Fibroblast of lung (primary cell): Measurements from ENCODE around the gene UNKL. TPM values are rescaled to one million over a fixed set of nuclear protein-coding genes. Genes with fewer than 3 reads are reported as not detected.

ENCODE experiments used
- DNase-seq, 2 donors: peaks; one replicate each; pipeline versions ENCODE4 v3.0.0 to v3.0.0-alpha.2; 2010; ENCODE audit warnings: low read depth in 2 of 2
- H2AFZ ChIP-seq: 2 replicates; pipeline ENCODE4 v1.5.1; 2012; ENCODE audit warnings: low read length, control low read depth, inconsistent platforms
- H3K27ac ChIP-seq: 2 replicates; pipeline ENCODE4 v1.5.1; 2011; ENCODE audit warnings: low read length, control low read depth; ENCODE audit not compliant: insufficient read depth
- H3K27me3 ChIP-seq: 2 replicates; pipeline ENCODE4 v1.5.1; 2011; ENCODE audit warnings: mild to moderate bottlenecking, low read length; ENCODE audit not compliant: control insufficient read depth, insufficient read depth
- H3K36me3 ChIP-seq: 2 replicates; pipeline ENCODE4 v1.5.1; 2011; ENCODE audit warnings: low read length; ENCODE audit not compliant: control insufficient read depth, insufficient read depth
- H3K4me1 ChIP-seq: 2 replicates; pipeline ENCODE4 v1.5.1; 2011; ENCODE audit warnings: low read length; ENCODE audit not compliant: control insufficient read depth, insufficient read depth; ENCODE audit errors: extremely low read depth
- H3K4me2 ChIP-seq: 2 replicates; pipeline ENCODE4 v1.5.1; 2011; ENCODE audit warnings: low read length, control low read depth; ENCODE audit not compliant: insufficient read depth; ENCODE audit errors: extremely low read depth
- H3K4me3 ChIP-seq, 4 experiments: fragments of 200-600 bp in 1 of 4; sonication (generic) in 1 of 4; replicated peaks in 1 of 4; 2 replicates each; pipeline ENCODE4 v1.5.1; 2011 to 2016; ENCODE audit warnings: low read length in 4 of 4, low read depth in 3 of 4, mild to moderate bottlenecking in 3 of 4, control low read depth in 2 of 4, inconsistent platforms in 1 of 4, mixed read lengths in 1 of 4; ENCODE audit not compliant: insufficient read depth in 1 of 4; ENCODE audit errors: control extremely low read depth in 1 of 4
- H3K79me2 ChIP-seq: 2 replicates; pipeline ENCODE4 v1.5.1; 2012; ENCODE audit warnings: mild to moderate bottlenecking, low read length, inconsistent platforms; ENCODE audit not compliant: control insufficient read depth, insufficient read depth
- H3K9ac ChIP-seq: 2 replicates; pipeline ENCODE4 v1.5.1; 2011; ENCODE audit warnings: mild to moderate bottlenecking, low read length, control low read depth; ENCODE audit not compliant: insufficient read depth
- H3K9me3 ChIP-seq: 2 replicates; pipeline ENCODE4 v1.5.1; 2012; ENCODE audit warnings: low read depth, low read length; ENCODE audit not compliant: control insufficient read depth, insufficient read depth
- H4K20me1 ChIP-seq: 2 replicates; pipeline ENCODE4 v1.5.1; 2011; ENCODE audit warnings: low read length; ENCODE audit not compliant: control insufficient read depth, insufficient read depth; ENCODE audit errors: extremely low read depth
- EZH2 ChIP-seq: IDR thresholded peaks from 2 replicates; pipeline ENCODE4 v1.5.1; 2012; ENCODE audit warnings: low read length, control low read depth, mild to moderate bottlenecking; ENCODE audit errors: missing control alignments
- polyA plus RNA-seq, 2 donors: library from polyadenylated mRNA; depleted of rRNA in 1 of 2; stranded (reverse) in 1 of 2; unstranded in 1 of 2; fragments of >200 nt; gene quantifications; 2 replicates each; pipeline ENCODE4 v1.2.1, GENCODE V29; 2011 to 2012; ENCODE audit warnings: missing spikeins in 1 of 2
- total RNA-seq: library from RNA; depleted of rRNA; stranded (reverse); fragments of >200 nt; gene quantifications from 2 replicates; pipeline ENCODE4 v1.2.1, GENCODE V29; 2014
- TF ChIP-seq, protein P1 (sequence below), 2 donors: IDR thresholded peaks in 1 of 2; conservative IDR thresholded peaks in 1 of 2; 1 replicate in 1 of 2; 2 replicates in 1 of 2; pipeline ENCODE4 v1.5.1; 2011 to 2012; ENCODE audit warnings: low read length in 2 of 2, control low read depth in 1 of 2, inconsistent platforms in 1 of 2, low read depth in 1 of 2, mild to moderate bottlenecking in 1 of 2

UNKL gene
- total and polyA plus RNA-seq, 2 donors (not counting 1 experiment from before 2014, with no cell fraction given): 4.3 to 6.3 TPM

DNA sequence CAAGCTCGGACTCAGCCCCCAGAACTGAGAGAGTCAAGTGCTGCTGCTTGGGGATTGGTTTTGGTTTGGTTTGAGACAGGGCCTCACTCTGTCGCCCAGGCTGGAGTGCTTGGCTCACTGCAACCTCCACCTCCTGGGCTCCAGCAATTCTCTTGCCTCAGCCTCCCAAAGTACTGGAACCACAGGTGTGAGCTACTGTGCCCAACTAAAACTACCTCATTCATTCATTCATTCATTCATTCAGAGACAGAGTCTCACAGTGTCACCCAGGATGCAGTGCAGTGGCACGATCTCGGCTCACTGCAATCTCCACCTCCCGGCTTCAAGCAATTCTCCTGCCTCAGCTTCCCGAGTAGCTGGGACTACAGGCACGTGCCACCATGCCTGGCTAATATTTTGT, 24.7 kb downstream of the UNKL start:
- Histone ChIP-seq H4K20me1 (no peaks in the 10 kb centered on the region), H3K27ac (no peak overlapping the region), H3K9ac (no peak overlapping the region), H3K9me3 (no peaks in the 10 kb centered on the region), H3K4me1 (no peaks in the 10 kb centered on the region), H3K27me3 (no peaks in the 10 kb centered on the region), H3K36me3 (no peaks in the 10 kb centered on the region), H3K4me2 (no peak overlapping the region), H3K79me2 (no peaks in the 10 kb centered on the region), H2AFZ (no peak overlapping the region), H3K4me3 (no peak overlapping the region)
- no peak for DNase-seq
- no peak for TF ChIP-seq EZH2
- TF ChIP-seq, protein P1, sequence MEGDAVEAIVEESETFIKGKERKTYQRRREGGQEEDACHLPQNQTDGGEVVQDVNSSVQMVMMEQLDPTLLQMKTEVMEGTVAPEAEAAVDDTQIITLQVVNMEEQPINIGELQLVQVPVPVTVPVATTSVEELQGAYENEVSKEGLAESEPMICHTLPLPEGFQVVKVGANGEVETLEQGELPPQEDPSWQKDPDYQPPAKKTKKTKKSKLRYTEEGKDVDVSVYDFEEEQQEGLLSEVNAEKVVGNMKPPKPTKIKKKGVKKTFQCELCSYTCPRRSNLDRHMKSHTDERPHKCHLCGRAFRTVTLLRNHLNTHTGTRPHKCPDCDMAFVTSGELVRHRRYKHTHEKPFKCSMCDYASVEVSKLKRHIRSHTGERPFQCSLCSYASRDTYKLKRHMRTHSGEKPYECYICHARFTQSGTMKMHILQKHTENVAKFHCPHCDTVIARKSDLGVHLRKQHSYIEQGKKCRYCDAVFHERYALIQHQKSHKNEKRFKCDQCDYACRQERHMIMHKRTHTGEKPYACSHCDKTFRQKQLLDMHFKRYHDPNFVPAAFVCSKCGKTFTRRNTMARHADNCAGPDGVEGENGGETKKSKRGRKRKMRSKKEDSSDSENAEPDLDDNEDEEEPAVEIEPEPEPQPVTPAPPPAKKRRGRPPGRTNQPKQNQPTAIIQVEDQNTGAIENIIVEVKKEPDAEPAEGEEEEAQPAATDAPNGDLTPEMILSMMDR (conservative IDR thresholded peaks at IDR 0.05 in 1 of 2, IDR thresholded peaks at IDR 0.05 in 1 of 2; ENCODE audit: low read depth in 1 of 2, low read length in 2 of 2): no peak

DNA sequence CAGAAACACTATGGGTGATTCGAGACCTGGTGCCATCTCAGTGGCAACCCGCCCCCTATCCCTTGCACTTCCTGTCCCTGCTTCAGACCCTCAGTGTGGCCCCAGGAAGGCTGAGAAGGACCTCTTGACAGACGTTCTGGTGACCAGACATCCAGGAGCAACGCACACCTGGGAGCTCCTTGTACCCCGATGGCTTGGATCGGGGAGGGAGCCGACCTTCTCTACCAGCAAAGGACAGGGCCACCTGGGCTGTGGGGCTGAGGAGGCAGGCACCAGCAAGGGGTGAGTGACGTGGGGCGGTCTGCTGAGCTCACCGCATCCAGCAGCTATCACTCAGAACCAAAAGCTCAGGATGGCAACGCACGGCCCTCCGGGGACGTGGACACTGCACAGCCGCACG, 27.2 kb downstream of the UNKL start:
- Histone ChIP-seq H3K4me2 (no peak overlapping the region), H3K4me1 (no peaks in the 10 kb centered on the region)
- TF ChIP-seq, protein P1 (conservative IDR thresholded peaks at IDR 0.05 in 1 of 2, IDR thresholded peaks at IDR 0.05 in 1 of 2; ENCODE audit: low read depth in 1 of 2, low read length in 2 of 2): no peak
- TF ChIP-seq EZH2: no peak

DNA sequence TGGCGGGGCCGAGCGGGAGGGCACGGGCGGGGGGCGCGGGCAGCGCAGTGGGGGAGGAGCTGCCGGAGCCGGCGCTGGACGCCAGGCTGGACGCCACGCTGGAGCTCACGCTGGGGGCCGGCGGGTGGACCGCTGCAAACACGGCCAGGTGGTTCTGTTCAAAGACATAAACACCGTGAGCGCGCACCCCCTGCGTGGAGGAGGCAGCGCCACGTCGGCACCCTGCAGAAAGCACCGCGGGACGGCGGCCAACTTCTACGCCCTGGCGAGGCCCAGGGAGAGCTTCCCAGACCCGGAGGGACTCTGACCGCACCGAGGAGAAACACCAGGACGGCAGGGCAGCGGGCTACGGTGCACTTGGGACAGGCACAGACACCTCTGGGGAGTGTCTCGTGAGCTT, 29.3 kb downstream of the UNKL start:
- H3K27ac ChIP-seq: no peak overlapping the region
- no peak overlapping the region for H2AFZ ChIP-seq
- H4K20me1 ChIP-seq: no peaks in the 10 kb centered on the region
- H3K27me3 ChIP-seq: no peaks in the 10 kb centered on the region
- H3K4me2 ChIP-seq: no peak overlapping the region
- DNase-seq: no peak
- no peak overlapping the region for H3K9ac ChIP-seq
- no peaks in the 10 kb centered on the region for H3K9me3 ChIP-seq
- no peaks in the 10 kb centered on the region for H3K79me2 ChIP-seq
- H3K4me3 ChIP-seq: no peak overlapping the region
- H3K4me1 ChIP-seq: no peaks in the 10 kb centered on the region
- no peak for TF ChIP-seq EZH2
- TF ChIP-seq, protein P1 (conservative IDR thresholded peaks at IDR 0.05 in 1 of 2, IDR thresholded peaks at IDR 0.05 in 1 of 2; ENCODE audit: low read depth in 1 of 2, low read length in 2 of 2): no peak
- peaks cover 1% of the 10 kb centered on the region for H3K36me3 ChIP-seq

More for the DNA sequence above, 27.2 kb downstream of the UNKL start:
- Histone ChIP-seq H3K27ac (no peak overlapping the region), H2AFZ (no peak overlapping the region), H4K20me1 (no peaks in the 10 kb centered on the region), H3K27me3 (no peaks in the 10 kb centered on the region), H3K36me3 (no peaks in the 10 kb centered on the region), H3K9me3 (no peaks in the 10 kb centered on the region), H3K79me2 (no peaks in the 10 kb centered on the region), H3K9ac (no peak overlapping the region), H3K4me3 (no peak overlapping the region)
- DNase-seq: no peak
